NB4 (cell line): ENCODE data around the gene PDE7B.

Source experiments
- POLR2A ChIP-seq: IDR thresholded peaks from 2 replicates; pipeline ENCODE4 v1.6.1; 2011; ENCODE audit warnings: mild to moderate bottlenecking; ENCODE audit not compliant: insufficient read length; ENCODE audit errors: extremely low read depth
- TF ChIP-seq, protein P1 (sequence below): IDR thresholded peaks from one replicate; pipeline ENCODE4 v1.5.1; 2012; ENCODE audit warnings: low read depth, low read length
- TF ChIP-seq, protein P2 (sequence below): IDR thresholded peaks from 2 replicates; pipeline ENCODE4 v1.6.1; 2011; ENCODE audit warnings: low read depth, low read length

DNA sequence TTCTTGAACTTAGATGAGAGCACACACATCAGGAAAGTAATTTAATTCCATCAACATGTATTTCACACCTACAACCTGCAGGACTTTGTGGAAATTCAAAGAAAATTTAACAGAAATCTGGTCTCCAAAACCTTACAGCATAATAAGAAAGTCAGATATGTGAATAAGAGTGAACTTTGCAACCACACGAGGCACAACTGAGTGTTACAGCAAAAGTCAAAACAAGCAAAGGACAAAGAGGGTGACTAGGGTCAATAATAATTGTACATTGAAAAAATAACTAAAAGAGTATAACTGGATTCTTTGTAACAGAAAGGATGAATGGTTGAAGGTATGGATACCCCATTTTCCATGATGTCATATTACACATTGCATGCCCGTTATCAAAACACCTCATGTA is 284.8 kb downstream of the PDE7B start:
- TF ChIP-seq, protein P1, sequence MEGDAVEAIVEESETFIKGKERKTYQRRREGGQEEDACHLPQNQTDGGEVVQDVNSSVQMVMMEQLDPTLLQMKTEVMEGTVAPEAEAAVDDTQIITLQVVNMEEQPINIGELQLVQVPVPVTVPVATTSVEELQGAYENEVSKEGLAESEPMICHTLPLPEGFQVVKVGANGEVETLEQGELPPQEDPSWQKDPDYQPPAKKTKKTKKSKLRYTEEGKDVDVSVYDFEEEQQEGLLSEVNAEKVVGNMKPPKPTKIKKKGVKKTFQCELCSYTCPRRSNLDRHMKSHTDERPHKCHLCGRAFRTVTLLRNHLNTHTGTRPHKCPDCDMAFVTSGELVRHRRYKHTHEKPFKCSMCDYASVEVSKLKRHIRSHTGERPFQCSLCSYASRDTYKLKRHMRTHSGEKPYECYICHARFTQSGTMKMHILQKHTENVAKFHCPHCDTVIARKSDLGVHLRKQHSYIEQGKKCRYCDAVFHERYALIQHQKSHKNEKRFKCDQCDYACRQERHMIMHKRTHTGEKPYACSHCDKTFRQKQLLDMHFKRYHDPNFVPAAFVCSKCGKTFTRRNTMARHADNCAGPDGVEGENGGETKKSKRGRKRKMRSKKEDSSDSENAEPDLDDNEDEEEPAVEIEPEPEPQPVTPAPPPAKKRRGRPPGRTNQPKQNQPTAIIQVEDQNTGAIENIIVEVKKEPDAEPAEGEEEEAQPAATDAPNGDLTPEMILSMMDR, result no peak
- TF ChIP-seq, protein P2, sequence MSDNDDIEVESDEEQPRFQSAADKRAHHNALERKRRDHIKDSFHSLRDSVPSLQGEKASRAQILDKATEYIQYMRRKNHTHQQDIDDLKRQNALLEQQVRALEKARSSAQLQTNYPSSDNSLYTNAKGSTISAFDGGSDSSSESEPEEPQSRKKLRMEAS, result no peak
- TF ChIP-seq POLR2A, result no peak
